Measurements from ENCODE around the gene USP24. TPM values are rescaled to one million over a fixed set of nuclear protein-coding genes. Genes with fewer than 3 reads are reported as not detected.

Gene USP24
- polyA plus RNA-seq (2012; ENCODE audit: missing spikeins), result 15.8 TPM

DNA sequence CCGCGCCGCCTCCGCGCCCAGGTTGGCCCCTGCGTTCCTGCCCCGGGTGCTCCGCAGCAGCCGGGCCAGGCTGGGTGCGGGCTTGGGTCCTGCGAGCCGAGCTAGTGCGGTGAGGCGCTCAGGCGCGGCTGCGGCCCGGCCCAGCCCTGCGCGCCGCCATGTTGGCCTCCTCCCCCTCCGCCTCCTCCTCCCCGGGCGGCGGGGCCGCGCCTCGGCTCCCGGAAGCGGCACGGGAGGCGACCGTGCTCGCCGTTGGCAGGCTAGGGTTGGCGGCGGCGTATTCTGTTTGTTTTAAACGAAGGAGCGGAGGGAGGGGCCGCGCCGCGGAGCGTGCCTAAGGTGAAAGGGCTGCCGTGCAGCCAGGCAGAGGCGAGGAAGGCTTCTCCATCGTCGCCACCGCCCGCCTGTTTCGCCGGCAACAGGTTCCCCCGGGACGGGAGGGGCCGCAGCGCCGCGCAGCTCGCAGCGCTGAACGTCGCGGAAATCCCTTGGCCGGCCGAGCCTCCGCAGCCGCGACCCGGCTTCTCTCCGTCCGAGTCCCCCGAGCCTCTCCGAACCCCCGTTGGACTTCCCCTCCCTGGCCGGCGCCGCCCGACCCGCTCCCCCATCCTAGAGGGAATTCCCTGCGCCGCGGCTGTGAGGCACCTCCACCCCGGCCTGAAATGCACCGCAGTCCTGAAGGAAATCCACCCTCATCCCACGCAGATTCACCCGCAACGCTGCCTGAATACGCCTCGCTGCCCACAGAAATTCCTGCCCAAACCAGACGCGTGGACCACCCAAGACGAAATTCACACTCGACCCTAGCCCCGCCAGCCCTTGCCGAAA lies at the start of gene USP24:
Gene USP24, minus strand, starts transcription at position 171 of the 828 bp plus-strand sequence. CDS start 251 bp downstream, outside the sequence.
- peak; percentile 71; the same call in 1 of the 2 replicates for TF ChIP-seq POLR2AphosphoS5 (IDR thresholded peaks at IDR 0.05; ENCODE audit: low read depth, low read length)
- peak; percentile 55; the same call in 1 of the 2 replicates for TF ChIP-seq TAF1 (IDR thresholded peaks at IDR 0.05; ENCODE audit: borderline replicate concordance, low read depth, low read length)
- peak; percentile 88 for TF ChIP-seq POLR2A (IDR thresholded peaks at IDR 0.05; ENCODE audit: low read depth, low read length)
- DNase-seq (ENCODE audit: insufficient read length) (peak; percentile 80), FAIRE-seq (peak; percentile 90)

DNA sequence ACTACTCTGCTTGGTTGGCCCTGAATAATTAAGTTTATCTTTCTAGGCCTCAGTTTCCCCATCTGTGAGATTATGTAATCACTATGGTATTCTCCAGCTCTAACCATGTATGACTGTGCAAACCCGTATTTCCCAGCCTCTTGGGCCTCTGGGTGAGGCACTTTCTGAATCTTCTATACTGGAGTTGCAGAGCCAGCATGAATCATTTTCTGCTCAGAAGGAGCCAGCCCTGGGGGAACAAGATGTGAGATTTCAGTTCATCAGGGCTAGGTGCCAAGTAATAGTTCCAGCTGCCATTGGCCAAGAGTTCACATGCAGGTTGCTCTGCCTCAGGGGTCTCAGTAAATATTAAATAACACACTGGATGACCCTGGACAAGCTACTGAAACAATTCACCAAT lies 47.7 kb upstream of the USP24 start:
- TF ChIP-seq TAF1 (IDR thresholded peaks at IDR 0.05; ENCODE audit: borderline replicate concordance, low read depth, low read length) (no peak), POLR2AphosphoS5 (IDR thresholded peaks at IDR 0.05; ENCODE audit: low read depth, low read length) (no peak), POLR2A (IDR thresholded peaks at IDR 0.05; ENCODE audit: low read depth, low read length) (no peak)
- DNase-seq (ENCODE audit: insufficient read length) (no peak), FAIRE-seq (no peak)

GRCh38 chr1:55259911-55260609 lies 44.9 kb upstream of the USP24 start:
- peak; percentile 87 for FAIRE-seq
- DNase-seq (ENCODE audit: insufficient read length), result no peak
- TF ChIP-seq TAF1 (IDR thresholded peaks at IDR 0.05; ENCODE audit: borderline replicate concordance, low read depth, low read length) (no peak), POLR2AphosphoS5 (IDR thresholded peaks at IDR 0.05; ENCODE audit: low read depth, low read length) (no peak), POLR2A (IDR thresholded peaks at IDR 0.05; ENCODE audit: low read depth, low read length) (no peak)

DNA sequence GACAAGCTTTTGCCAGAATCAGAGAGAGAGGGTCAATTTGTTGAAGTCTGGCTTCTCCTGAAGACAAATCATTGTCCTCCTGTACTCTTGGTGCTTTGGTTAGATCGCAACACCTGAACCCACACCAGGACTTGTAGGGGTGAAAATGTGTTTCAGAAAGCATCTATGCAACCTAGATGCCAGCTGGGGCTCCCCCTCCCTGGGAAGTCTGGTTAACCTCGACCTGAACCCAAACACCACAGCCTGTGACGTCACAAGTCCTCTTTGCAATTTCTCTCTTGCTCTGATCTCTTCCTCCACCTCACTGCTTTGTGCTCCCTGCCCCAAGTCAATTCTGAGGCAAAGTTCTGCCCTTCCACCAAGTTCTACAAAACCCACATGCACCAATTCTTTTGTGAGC lies 42.8 kb upstream of the USP24 start:
- DNase-seq (ENCODE audit: insufficient read length), result no peak
- peak; percentile 91 for FAIRE-seq
- TF ChIP-seq TAF1 (IDR thresholded peaks at IDR 0.05; ENCODE audit: borderline replicate concordance, low read depth, low read length), result no peak

- DNase-seq (ENCODE audit: insufficient read length), result no peak
- FAIRE-seq, result no peak
- TF ChIP-seq POLR2AphosphoS5 (IDR thresholded peaks at IDR 0.05; ENCODE audit: low read depth, low read length) (no peak), POLR2A (IDR thresholded peaks at IDR 0.05; ENCODE audit: low read depth, low read length) (no peak), TAF1 (IDR thresholded peaks at IDR 0.05; ENCODE audit: borderline replicate concordance, low read depth, low read length) (no peak)
These were observed 40.7 kb upstream of the USP24 start for GRCh38 chr1:55255901-55256300.

DNA sequence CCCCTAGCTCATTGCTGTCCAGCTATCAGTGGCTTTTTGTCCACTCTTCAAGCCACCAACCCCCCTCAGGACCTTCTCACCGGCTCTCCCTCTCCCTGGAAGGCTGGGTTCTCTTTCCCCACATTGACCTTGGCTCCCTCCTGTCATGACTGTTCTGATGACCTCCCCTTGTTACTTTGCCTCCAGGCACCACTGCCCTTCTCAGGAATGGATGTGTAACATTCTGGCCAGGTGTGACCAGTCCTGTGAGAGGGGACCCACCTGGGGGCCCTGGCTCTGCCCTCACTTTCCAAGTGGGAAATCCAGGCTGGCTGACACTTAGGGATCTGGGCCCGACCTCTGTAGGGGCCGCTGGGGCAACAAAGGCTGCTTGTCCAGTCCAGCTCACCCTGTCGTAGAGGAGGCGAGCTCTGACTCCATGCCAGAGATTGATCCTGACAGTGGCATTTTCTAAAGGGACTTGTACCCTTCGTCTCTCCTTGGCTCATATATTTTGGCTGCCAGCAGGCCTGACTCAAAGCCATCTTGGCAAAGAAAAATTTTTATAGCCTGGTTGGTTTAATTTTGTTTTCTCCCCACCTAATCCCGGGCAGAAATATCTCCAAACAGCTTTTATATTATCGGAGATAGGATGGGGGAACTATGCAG lies 37.9 kb upstream of the USP24 start:
- DNase-seq (ENCODE audit: insufficient read length), result no peak

DNA sequence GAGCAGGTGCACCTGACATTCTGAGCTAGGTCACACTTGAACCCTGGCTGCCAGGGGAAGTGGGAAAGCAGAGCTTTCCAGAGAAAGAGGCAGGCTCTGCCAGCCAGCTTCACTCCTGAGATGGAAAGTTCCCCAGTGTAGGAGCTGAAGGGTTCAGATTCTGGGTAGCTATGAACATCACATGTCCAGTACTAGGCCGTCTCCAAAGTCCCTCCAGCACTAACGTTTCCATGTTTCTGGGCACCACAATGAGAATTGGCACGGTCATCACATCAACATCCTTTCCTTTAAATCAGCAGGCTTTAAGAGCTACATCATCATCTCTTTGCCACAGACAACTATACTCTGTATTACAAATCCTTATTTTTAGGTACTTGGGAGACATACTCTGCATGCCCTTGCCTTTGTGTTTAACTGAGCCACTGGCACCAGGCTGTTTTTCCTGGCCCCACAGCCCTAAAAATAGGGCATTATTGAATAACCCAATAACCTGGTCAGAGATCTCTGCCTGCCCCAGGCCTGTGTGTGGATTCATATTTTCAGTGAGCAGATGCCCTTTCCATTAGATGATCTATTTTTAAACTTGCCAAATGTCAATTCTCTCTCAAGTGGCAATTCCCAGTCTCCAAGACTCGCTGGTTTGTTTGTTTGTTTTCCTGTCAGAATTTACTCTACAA lies 35.4 kb upstream of the USP24 start:
- TF ChIP-seq POLR2AphosphoS5 (IDR thresholded peaks at IDR 0.05; ENCODE audit: low read depth, low read length) (no peak), POLR2A (IDR thresholded peaks at IDR 0.05; ENCODE audit: low read depth, low read length) (no peak), TAF1 (IDR thresholded peaks at IDR 0.05; ENCODE audit: borderline replicate concordance, low read depth, low read length) (no peak)
- FAIRE-seq (no peak), DNase-seq (ENCODE audit: insufficient read length) (no peak)

More for the DNA sequence above, 37.9 kb upstream of the USP24 start:
- FAIRE-seq, result no peak
- no peak for TF ChIP-seq TAF1 (IDR thresholded peaks at IDR 0.05; ENCODE audit: borderline replicate concordance, low read depth, low read length)
- TF ChIP-seq POLR2AphosphoS5 (IDR thresholded peaks at IDR 0.05; ENCODE audit: low read depth, low read length), result no peak
- TF ChIP-seq POLR2A (IDR thresholded peaks at IDR 0.05; ENCODE audit: low read depth, low read length), result no peak

DNA sequence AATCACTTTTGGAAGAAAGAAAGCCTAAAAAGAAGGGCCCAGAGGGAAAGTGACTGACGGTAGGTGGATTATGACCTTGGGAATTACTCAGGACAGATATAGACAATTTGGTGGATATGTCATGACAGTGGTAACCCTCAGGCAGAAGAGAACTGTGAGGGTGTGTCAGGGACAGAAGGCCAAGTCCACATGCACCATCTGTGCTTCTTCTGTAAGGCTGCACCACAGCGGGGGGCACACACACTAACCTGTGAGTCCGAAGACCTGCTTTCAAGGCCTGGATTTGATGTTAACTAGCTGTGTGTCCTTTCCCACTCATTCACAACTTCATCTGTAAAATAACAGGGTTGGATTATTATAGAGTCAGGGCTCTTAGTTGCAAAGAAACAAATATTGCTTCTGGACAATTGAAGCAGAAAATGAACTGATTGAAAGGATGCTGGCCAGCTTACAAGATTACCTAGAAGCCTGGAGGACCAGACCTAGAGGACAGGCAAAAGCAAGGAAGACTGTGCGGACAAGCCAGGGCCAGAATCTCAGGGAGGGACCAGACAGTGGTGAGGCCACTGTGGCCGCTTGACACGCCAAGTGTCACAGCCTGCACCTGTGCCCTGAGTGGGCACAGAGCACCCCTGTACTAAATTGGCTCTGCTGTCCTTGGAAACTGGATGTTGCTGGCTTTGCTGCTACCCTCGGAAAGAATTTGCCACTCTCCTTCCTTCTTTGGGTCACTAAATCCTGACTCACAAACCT lies 34.7 kb upstream of the USP24 start:
- no peak for DNase-seq (ENCODE audit: insufficient read length)
- no peak for FAIRE-seq
- TF ChIP-seq POLR2A (IDR thresholded peaks at IDR 0.05; ENCODE audit: low read depth, low read length) (no peak), POLR2AphosphoS5 (IDR thresholded peaks at IDR 0.05; ENCODE audit: low read depth, low read length) (no peak), TAF1 (IDR thresholded peaks at IDR 0.05; ENCODE audit: borderline replicate concordance, low read depth, low read length) (no peak)

DNA sequence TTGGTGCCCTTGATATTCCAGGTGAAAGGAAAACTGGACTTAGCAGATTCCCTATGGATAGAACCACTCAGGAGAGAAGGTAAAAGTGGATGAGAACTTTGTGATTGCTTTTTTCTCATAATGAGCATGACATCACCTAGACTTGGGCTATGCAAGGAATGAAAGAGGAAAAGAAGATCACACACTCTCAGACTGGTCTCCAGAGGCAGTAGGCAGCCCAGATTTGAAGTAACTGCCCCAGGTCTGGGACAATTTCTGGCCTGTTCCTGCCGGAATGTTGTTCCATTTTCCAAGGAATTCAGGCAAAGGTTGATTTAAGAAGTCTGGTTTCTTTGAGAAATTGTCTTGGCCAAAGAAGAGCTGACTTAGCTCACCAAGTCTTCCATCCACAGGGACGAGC lies 31.7 kb upstream of the USP24 start:
- TF ChIP-seq POLR2AphosphoS5 (IDR thresholded peaks at IDR 0.05; ENCODE audit: low read depth, low read length) (no peak), POLR2A (IDR thresholded peaks at IDR 0.05; ENCODE audit: low read depth, low read length) (no peak), TAF1 (IDR thresholded peaks at IDR 0.05; ENCODE audit: borderline replicate concordance, low read depth, low read length) (no peak)
- DNase-seq (ENCODE audit: insufficient read length), result no peak
- FAIRE-seq, result no peak

- DNase-seq (ENCODE audit: insufficient read length) (no peak), FAIRE-seq (no peak)
- no peak for TF ChIP-seq POLR2A (IDR thresholded peaks at IDR 0.05; ENCODE audit: low read depth, low read length)
These were observed 31.2 kb upstream of the USP24 start for GRCh38 chr1:55246331-55246730.
